Hepatocyte (in vitro differentiated cells): ENCODE results near the gene ELAVL4.

Experiments
- CTCF ChIP-seq: fragments of 200-600 bp; sonication (generic); IDR thresholded peaks from 2 replicates; pipeline ENCODE4 v1.5.1; 2016; ENCODE audit warnings: antibody characterized with exemption, mild to moderate bottlenecking; ENCODE audit not compliant: poor library complexity
- EZH2 ChIP-seq: fragments of 200-600 bp; sonication (generic); IDR thresholded peaks from 2 replicates; pipeline ENCODE4 v1.6.1; 2016; ENCODE audit warnings: antibody characterized with exemption, mild to moderate bottlenecking, borderline replicate concordance

GRCh38 chr1:50097791-50098190 is 10.9 kb upstream of the ELAVL4 start:
- TF ChIP-seq CTCF: no peak
- TF ChIP-seq EZH2: no peak
